Neural cell (in vitro differentiated cells): Measurements from ENCODE around the gene MYOZ1. TPM values are rescaled to one million over a fixed set of nuclear protein-coding genes. Genes with fewer than 3 reads are reported as not detected.

ENCODE experiments used
- H2AFZ ChIP-seq: fragments of 200-600, 300-800 bp; sonication (generic), shearing (Covaris generic); 2 replicates; pipeline ENCODE4 v1.6.0; 2014; ENCODE audit warnings: low read depth, mild to moderate bottlenecking, antibody characterized with exemption, low read length, moderate library complexity
- H3F3A ChIP-seq: fragments of 200-600 bp; shearing (Covaris generic); 2 replicates; pipeline ENCODE4 v1.6.1; 2016; ENCODE audit warnings: mild to moderate bottlenecking, moderate library complexity, mixed read lengths, antibody characterized with exemption, low read length; ENCODE audit not compliant: insufficient read depth, poor library complexity, severe bottlenecking
- H3K27ac ChIP-seq: fragments of 200-600, 300-800 bp; sonication (generic), shearing (Covaris generic); 2 replicates; pipeline ENCODE4 v1.5.1; 2014; ENCODE audit warnings: mild to moderate bottlenecking, low read length, moderate library complexity
- H3K27me3 ChIP-seq: fragments of 300-800, 200-600 bp; sonication (generic), shearing (Covaris generic); 2 replicates; pipeline ENCODE4 v1.6.0; 2014; ENCODE audit warnings: mild to moderate bottlenecking, low read depth, low read length, moderate library complexity; ENCODE audit not compliant: insufficient read depth
- H3K36me3 ChIP-seq: fragments of 300-800, 200-600 bp; sonication (generic), shearing (Covaris generic); 2 replicates; pipeline ENCODE4 v1.5.1; 2014; ENCODE audit warnings: mild to moderate bottlenecking, antibody characterized with exemption, low read length, moderate library complexity; ENCODE audit not compliant: insufficient read depth
- H3K4me2 ChIP-seq: fragments of 300-800, 200-600 bp; sonication (generic), shearing (Covaris generic); 2 replicates; pipeline ENCODE4 v1.6.0; 2014; ENCODE audit warnings: mild to moderate bottlenecking, low read length
- H3K4me3 ChIP-seq: fragments of 300-800, 200-600 bp; sonication (generic), shearing (Covaris generic); 2 replicates; pipeline ENCODE4 v1.5.1; 2014; ENCODE audit warnings: mild to moderate bottlenecking, low read length, moderate library complexity
- H3K79me2 ChIP-seq: fragments of 200-600 bp; shearing (Covaris generic); replicated peaks from 2 replicates; pipeline ENCODE4 v1.6.0; 2014; ENCODE audit warnings: mild to moderate bottlenecking, low read length, moderate library complexity; ENCODE audit not compliant: insufficient read depth
- H3K9ac ChIP-seq: fragments of 300-800, 200-600 bp; sonication (generic), shearing (Covaris generic); 2 replicates; pipeline ENCODE4 v1.6.1; 2016; ENCODE audit warnings: mild to moderate bottlenecking, low read length, mixed read lengths
- H3K9me2 ChIP-seq: fragments of 200-600 bp; shearing (Covaris generic); 2 replicates; pipeline ENCODE4 v1.6.1; 2016; ENCODE audit warnings: mild to moderate bottlenecking, low read length, mixed read lengths; ENCODE audit not compliant: insufficient read depth
- H3K9me3 ChIP-seq: fragments of 200-600, 300-800 bp; sonication (generic), shearing (Covaris generic); 2 replicates; pipeline ENCODE4 v1.6.1; 2016; ENCODE audit warnings: mild to moderate bottlenecking, mixed run types, low read length, moderate library complexity, mixed read lengths
- H4K20me1 ChIP-seq: fragments of 200-600 bp; shearing (Covaris generic); 2 replicates; pipeline ENCODE4 v1.6.1; 2016; ENCODE audit warnings: mild to moderate bottlenecking, mixed run types; ENCODE audit not compliant: insufficient read depth
- EP300 ChIP-seq: fragments of 450-650 bp; conservative IDR thresholded peaks from 2 replicates; pipeline ENCODE4 v1.6.1; 2014; ENCODE audit warnings: antibody characterized with exemption, mild to moderate bottlenecking, moderate library complexity; ENCODE audit not compliant: poor library complexity, severe bottlenecking
- EZH2 ChIP-seq: fragments of 200-600, 300-800 bp; shearing (Covaris generic), sonication (generic); IDR thresholded peaks from 2 replicates; pipeline ENCODE4 v1.6.1; 2014; ENCODE audit warnings: antibody characterized with exemption, low read length, borderline replicate concordance, mild to moderate bottlenecking; ENCODE audit not compliant: insufficient read depth, poor library complexity, severe bottlenecking
- MXI1 ChIP-seq: fragments of 450-650 bp; conservative IDR thresholded peaks from 2 replicates; pipeline ENCODE4 v1.6.1; 2014; ENCODE audit warnings: antibody characterized with exemption, mild to moderate bottlenecking; ENCODE audit not compliant: poor library complexity, severe bottlenecking
- POLR2AphosphoS5 ChIP-seq: IDR thresholded peaks from 2 replicates; pipeline ENCODE4 v1.6.1; 2012
- RAD21 ChIP-seq: fragments of 450-650 bp; conservative IDR thresholded peaks from 2 replicates; pipeline ENCODE4 v1.6.1; 2014; ENCODE audit warnings: antibody characterized with exemption, mild to moderate bottlenecking, moderate library complexity
- SMC3 ChIP-seq: fragments of 450-650 bp; conservative IDR thresholded peaks from 2 replicates; pipeline ENCODE4 v1.6.1; 2014; ENCODE audit warnings: antibody characterized with exemption, mild to moderate bottlenecking, moderate library complexity; ENCODE audit not compliant: poor library complexity
- TAF1 ChIP-seq: IDR thresholded peaks from 2 replicates; pipeline ENCODE4 v1.6.1; 2012; ENCODE audit warnings: low read depth
- polyA plus RNA-seq: library from polyadenylated mRNA; depleted of rRNA; stranded (reverse); fragments of >200 nt; gene quantifications from 2 replicates; pipeline ENCODE4 v1.2.3, GENCODE V29; 2014
- TF ChIP-seq, protein P1 (sequence below): IDR thresholded peaks from 2 replicates; pipeline ENCODE4 v1.6.1; 2012; ENCODE audit warnings: borderline replicate concordance
- TF ChIP-seq, protein P2 (sequence below): fragments of 450-650 bp; IDR thresholded peaks from 2 replicates; pipeline ENCODE4 v1.5.1; 2014; ENCODE audit warnings: antibody characterized with exemption, mild to moderate bottlenecking, moderate library complexity; ENCODE audit not compliant: poor library complexity, severe bottlenecking

Gene MYOZ1
- polyA plus RNA-seq, 1 donor from 2014 or later: 0.61 TPM

DNA sequence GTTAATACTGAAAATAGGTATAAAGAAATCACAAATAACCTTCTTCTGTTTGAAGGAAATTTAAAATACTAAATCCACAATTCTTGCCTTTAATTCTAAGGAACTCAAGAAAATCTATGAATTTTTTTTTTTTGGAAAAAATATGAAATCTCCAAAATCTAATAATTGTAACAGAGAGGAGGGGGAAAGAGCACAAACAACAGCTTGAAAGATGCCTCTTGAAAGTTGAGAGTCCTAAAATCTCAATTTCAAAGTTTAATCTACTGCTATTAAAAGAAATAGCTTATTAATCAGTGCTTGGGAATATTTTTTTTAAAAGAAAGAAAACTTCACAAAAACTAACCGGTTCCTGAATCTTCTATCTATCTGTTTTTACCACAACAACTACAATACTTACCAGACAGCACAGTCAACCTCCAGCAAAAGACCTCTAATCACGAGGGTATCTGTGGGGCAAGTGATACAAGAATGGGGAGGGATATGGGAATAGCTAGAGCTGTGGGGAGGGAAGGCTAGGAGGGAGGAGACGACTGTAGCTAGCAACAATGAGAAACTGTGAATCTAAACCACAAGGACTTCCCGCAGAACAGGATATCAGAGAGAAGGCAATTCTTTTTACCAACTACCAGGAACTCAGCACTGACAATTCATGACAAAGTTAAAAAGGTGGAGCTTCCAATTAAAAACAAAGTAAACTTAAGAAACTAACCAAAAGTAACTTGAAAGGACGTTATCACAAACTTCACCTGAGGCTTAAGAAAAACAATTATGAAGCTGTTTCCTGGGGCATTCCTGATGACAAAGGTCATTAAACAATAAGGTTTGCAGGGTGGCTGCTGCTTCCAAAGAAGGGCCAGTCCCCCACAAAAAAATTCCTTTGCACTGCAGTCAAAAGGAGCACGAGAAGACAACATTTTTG is 50.1 kb downstream of the MYOZ1 start, which contains the start of gene USP54:
Gene USP54, minus strand, starts transcription at position 462 of the 919 bp plus-strand sequence. CDS start 15,684 bp downstream, outside the sequence.
- Histone ChIP-seq H3F3A (no peaks in the 10 kb centered on the region), H3K27ac (no peak within 1 kb of the TSS), H3K9me2 (no peaks in the 10 kb centered on the region), H3K9me3 (no peaks in the 10 kb centered on the region), H3K36me3 (no peaks in the 10 kb centered on the region), H3K79me2 (peaks cover 11% of the 10 kb centered on the region), H2AFZ (no peak within 1 kb of the TSS), H3K4me3 (no peak within 1 kb of the TSS), H3K27me3 (no peaks in the 10 kb centered on the region), H3K9ac (no peak within 1 kb of the TSS), H3K4me2 (no peak within 1 kb of the TSS), H4K20me1 (no peaks in the 10 kb centered on the region)
- TF ChIP-seq MXI1: no peak
- TF ChIP-seq EP300: no peak
- no peak for TF ChIP-seq TAF1
- TF ChIP-seq RAD21: no peak
- TF ChIP-seq, protein P1, sequence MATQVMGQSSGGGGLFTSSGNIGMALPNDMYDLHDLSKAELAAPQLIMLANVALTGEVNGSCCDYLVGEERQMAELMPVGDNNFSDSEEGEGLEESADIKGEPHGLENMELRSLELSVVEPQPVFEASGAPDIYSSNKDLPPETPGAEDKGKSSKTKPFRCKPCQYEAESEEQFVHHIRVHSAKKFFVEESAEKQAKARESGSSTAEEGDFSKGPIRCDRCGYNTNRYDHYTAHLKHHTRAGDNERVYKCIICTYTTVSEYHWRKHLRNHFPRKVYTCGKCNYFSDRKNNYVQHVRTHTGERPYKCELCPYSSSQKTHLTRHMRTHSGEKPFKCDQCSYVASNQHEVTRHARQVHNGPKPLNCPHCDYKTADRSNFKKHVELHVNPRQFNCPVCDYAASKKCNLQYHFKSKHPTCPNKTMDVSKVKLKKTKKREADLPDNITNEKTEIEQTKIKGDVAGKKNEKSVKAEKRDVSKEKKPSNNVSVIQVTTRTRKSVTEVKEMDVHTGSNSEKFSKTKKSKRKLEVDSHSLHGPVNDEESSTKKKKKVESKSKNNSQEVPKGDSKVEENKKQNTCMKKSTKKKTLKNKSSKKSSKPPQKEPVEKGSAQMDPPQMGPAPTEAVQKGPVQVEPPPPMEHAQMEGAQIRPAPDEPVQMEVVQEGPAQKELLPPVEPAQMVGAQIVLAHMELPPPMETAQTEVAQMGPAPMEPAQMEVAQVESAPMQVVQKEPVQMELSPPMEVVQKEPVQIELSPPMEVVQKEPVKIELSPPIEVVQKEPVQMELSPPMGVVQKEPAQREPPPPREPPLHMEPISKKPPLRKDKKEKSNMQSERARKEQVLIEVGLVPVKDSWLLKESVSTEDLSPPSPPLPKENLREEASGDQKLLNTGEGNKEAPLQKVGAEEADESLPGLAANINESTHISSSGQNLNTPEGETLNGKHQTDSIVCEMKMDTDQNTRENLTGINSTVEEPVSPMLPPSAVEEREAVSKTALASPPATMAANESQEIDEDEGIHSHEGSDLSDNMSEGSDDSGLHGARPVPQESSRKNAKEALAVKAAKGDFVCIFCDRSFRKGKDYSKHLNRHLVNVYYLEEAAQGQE: no peak
- no peak for TF ChIP-seq POLR2AphosphoS5
- TF ChIP-seq SMC3: no peak
- no peak for TF ChIP-seq EZH2
- TF ChIP-seq, protein P2, sequence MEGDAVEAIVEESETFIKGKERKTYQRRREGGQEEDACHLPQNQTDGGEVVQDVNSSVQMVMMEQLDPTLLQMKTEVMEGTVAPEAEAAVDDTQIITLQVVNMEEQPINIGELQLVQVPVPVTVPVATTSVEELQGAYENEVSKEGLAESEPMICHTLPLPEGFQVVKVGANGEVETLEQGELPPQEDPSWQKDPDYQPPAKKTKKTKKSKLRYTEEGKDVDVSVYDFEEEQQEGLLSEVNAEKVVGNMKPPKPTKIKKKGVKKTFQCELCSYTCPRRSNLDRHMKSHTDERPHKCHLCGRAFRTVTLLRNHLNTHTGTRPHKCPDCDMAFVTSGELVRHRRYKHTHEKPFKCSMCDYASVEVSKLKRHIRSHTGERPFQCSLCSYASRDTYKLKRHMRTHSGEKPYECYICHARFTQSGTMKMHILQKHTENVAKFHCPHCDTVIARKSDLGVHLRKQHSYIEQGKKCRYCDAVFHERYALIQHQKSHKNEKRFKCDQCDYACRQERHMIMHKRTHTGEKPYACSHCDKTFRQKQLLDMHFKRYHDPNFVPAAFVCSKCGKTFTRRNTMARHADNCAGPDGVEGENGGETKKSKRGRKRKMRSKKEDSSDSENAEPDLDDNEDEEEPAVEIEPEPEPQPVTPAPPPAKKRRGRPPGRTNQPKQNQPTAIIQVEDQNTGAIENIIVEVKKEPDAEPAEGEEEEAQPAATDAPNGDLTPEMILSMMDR: no peak

DNA sequence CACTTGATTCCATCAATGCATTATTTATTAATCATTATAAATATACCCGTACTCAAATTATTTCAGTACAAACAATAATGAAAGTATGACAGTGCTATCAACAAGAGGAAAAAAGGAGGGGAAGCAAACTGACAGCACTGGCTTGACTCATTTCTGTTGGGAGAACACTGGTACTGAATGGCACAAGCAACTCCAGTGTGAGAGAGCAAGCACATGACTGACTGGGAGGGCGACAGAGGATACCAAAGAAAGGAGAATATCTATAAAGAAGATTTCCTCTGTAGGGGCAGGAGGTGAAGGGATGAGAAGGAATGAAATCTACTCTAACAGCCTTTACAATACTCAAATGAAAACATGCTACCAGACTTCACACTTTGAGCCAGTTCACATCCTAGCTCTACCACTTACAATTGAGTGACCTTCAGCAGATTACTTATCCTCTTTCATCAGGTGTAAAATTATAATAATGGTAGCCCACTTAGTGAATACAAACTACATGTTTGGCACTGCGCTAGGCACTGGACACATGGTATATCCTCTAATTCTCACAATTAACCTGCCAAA is 51.6 kb downstream of the MYOZ1 start:
- H2AFZ ChIP-seq: no peak overlapping the region
- H3K9me2 ChIP-seq: no peaks in the 10 kb centered on the region
- H3K27me3 ChIP-seq: no peaks in the 10 kb centered on the region
- H3F3A ChIP-seq: no peaks in the 10 kb centered on the region
- H4K20me1 ChIP-seq: no peaks in the 10 kb centered on the region
- peaks cover 11% of the 10 kb centered on the region for H3K79me2 ChIP-seq
- H3K36me3 ChIP-seq: no peaks in the 10 kb centered on the region
- H3K4me3 ChIP-seq: no peak overlapping the region
- TF ChIP-seq, protein P2: no peak
- TF ChIP-seq TAF1 (no peak), MXI1 (no peak), RAD21 (no peak), POLR2AphosphoS5 (no peak), SMC3 (no peak), EZH2 (no peak), EP300 (no peak)
- TF ChIP-seq, protein P1: no peak
- no peak overlapping the region for H3K9ac ChIP-seq
- no peak overlapping the region for H3K27ac ChIP-seq
- H3K4me2 ChIP-seq: no peak overlapping the region
- no peaks in the 10 kb centered on the region for H3K9me3 ChIP-seq
